T-helper 17 cell (primary cell): Measurements from ENCODE around the gene FAM240A. TPM values are rescaled to one million over a fixed set of nuclear protein-coding genes. Genes with fewer than 3 reads are reported as not detected.

Source experiments
- ATAC-seq: fragments of 150-1000 bp; cut with Tn5 transposase; 2 replicates; pipeline ENCODE4 v1.10.0; 2021; ENCODE audit warnings: mild to moderate bottlenecking, moderate library complexity
- DNase-seq, 3 donors: peaks; one replicate each; pipeline versions ENCODE4 v3.0.0 to v3.0.0-alpha.2; 2020 to 2021
- H3K9me3 ChIP-seq: one replicate; pipeline ENCODE4 v1.7.0; 2013; ENCODE audit warnings: low read length, mild to moderate bottlenecking; ENCODE audit not compliant: control insufficient read depth, poor library complexity, severe bottlenecking
- H3K27ac Mint-ChIP-seq: one replicate; pipeline ENCODE4 v1.8.0; 2022; ENCODE audit warnings: mild to moderate bottlenecking, moderate library complexity, mixed read lengths
- H3K27me3 Mint-ChIP-seq: one replicate; pipeline ENCODE4 v1.8.0; 2022; ENCODE audit warnings: mixed read lengths
- H3K36me3 Mint-ChIP-seq: one replicate; pipeline ENCODE4 v1.8.0; 2022; ENCODE audit warnings: low read depth, mixed read lengths
- H3K4me1 Mint-ChIP-seq: one replicate; pipeline ENCODE4 v1.8.0; 2022; ENCODE audit warnings: mild to moderate bottlenecking, mixed read lengths
- H3K4me3 Mint-ChIP-seq: one replicate; pipeline ENCODE4 v1.8.0; 2022; ENCODE audit warnings: mild to moderate bottlenecking, moderate library complexity, mixed read lengths
- total RNA-seq, 4 donors: library from RNA in 2 of 4; stranded (reverse) in 2 of 4; gene quantifications; one replicate each; pipeline ENCODE4 v1.2.3 and lab custom pipeline; 2022 to 2026

The FAM240A gene
- total RNA-seq, 2 donors from 2014 or later = not detected

- Mint-ChIP-seq H3K4me1 (peaks cover 6% of the 10 kb centered on the region), H3K27ac (no peak overlapping the region), H3K36me3 (peaks cover 2% of the 10 kb centered on the region), H3K4me3 (no peak overlapping the region), H3K27me3 (peaks cover 27% of the 10 kb centered on the region)
- H3K9me3 ChIP-seq = no peaks in the 10 kb centered on the region
- DNase-seq (no peak), ATAC-seq (no peak)
Measured at GRCh38 chr3:46624533-46624932, 12.2 kb downstream of the FAM240A start.

DNA sequence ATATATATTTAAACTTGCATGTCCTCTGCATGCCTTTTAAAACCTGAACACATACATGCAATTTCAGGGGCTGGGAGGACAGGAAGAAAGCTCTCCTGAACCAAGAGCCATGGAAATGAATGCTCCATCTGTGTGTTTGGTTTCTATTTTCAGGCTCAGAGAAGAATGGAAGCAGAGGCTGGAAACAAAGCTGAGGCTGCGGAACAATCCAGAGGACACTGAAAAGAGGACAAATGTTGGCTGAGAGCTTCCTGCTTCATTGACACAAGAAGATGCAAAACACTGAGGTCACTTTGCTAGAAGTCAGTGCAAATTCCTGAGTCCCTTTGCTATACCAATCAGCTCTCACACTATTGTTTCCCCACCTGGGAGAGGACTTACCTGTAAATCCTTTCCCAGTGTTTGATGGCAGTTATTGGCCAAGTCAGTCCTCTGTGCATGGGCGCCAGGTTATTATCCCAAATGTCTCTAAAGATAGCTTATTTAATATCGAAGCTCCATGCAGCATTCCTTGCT lies 12.7 kb downstream of the FAM240A start:
- Mint-ChIP-seq H3K4me1 (peaks cover 8% of the 10 kb centered on the region), H3K27ac (no peak overlapping the region), H3K36me3 (peaks cover 2% of the 10 kb centered on the region), H3K4me3 (no peak overlapping the region), H3K27me3 (peaks cover 22% of the 10 kb centered on the region)
- ATAC-seq = no peak
- DNase-seq = no peak
- H3K9me3 ChIP-seq = no peaks in the 10 kb centered on the region

- no peak overlapping the region for H3K27ac Mint-ChIP-seq
- H3K4me3 Mint-ChIP-seq = no peak overlapping the region
- no peak for ATAC-seq
- no peaks in the 10 kb centered on the region for H3K9me3 ChIP-seq
- H3K27me3 Mint-ChIP-seq = peaks cover 21% of the 10 kb centered on the region
- H3K4me1 Mint-ChIP-seq = peaks cover 9% of the 10 kb centered on the region
- H3K36me3 Mint-ChIP-seq = peaks cover 2% of the 10 kb centered on the region
- no peak for DNase-seq
Measured at GRCh38 chr3:46626039-46626438, 13.7 kb downstream of the FAM240A start.

DNA sequence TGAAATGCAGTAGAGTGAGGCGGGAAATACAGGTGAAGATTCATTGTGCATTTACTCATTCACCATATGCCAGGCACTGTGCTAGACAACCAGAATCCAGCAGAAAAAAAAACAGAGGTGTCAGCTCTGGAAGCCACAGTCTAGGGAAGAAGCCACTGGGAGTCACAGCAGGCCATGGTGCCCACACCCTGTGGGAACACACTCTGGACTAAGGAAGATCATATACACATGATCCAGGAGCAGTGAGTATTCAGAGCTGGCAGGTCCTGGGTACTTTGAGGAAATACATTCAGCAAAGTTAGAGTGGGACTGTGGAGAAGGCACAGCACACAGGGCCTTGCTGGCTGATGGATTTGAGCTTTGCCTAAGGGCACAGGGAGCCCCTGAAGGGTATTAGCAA lies 14.8 kb downstream of the FAM240A start:
- Mint-ChIP-seq H3K27me3 (peaks cover 21% of the 10 kb centered on the region), H3K4me1 (peaks cover 9% of the 10 kb centered on the region), H3K36me3 (peaks cover 2% of the 10 kb centered on the region), H3K27ac (no peak overlapping the region), H3K4me3 (no peak overlapping the region)
- no peaks in the 10 kb centered on the region for H3K9me3 ChIP-seq
- DNase-seq = no peak
- ATAC-seq = no peak

- ATAC-seq (no peak), DNase-seq (no peak)
- peak overlapping the region; percentile 85 for H3K4me3 Mint-ChIP-seq
- peak overlapping the region; percentile 81 for H3K27ac Mint-ChIP-seq
- peaks cover 9% of the 10 kb centered on the region for H3K4me1 Mint-ChIP-seq
- no peaks in the 10 kb centered on the region for H3K9me3 ChIP-seq
- H3K36me3 Mint-ChIP-seq = peaks cover 2% of the 10 kb centered on the region
- H3K27me3 Mint-ChIP-seq = peaks cover 12% of the 10 kb centered on the region
Measured at GRCh38 chr3:46628901-46629369, 16.6 kb downstream of the FAM240A start.

DNA sequence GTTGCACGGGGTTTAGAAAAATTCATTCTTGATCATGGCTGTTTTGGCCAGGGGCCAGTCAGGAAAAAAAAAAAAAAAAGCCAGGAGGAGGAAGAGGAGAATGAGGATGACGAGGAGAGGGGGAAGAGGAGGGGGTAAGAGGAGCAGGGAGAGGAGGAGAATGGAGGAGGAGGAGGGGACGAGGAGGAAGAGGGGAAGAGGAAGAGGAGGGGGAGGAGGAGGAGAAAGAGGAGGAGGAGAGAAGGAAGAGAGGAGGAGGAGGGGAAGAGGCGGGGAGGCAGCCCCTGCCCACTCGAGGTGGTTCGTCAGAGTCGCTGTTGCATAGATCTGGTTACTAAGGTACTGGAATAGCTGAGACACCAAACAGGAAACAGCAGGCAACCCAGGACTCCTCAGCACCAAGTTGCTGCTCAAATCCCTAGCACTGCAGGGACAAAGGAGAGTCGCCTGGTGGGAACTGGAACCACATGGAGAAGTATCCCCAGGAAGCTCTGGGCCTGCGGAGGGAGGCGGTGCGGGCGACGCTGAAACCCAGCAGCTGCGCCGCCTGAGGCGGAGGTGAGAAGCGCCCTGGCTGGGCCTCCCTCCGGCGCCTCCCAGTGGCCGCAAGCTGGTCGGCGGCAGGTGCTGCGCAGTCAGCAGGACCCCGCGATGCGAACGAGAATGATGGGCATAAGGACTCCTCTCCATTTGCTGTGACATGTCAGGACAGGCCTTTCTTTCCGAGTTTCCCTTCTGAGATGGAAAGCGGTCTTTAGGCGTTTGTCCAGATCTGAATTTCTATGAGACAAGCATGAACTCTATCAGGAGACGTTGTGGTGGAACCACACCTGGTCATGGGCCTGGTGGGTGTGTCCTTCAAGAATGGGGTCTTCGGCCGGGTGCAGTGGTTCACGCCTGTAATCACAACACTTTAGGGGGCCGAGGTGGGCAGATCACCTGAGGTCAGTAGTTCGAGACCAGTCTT lies 17.5 kb downstream of the FAM240A start:
- H3K9me3 ChIP-seq = no peaks in the 10 kb centered on the region
- Mint-ChIP-seq H3K27me3 (peaks cover 14% of the 10 kb centered on the region), H3K27ac (peak overlapping the region; percentile 81), H3K36me3 (peaks cover 2% of the 10 kb centered on the region), H3K4me3 (peak overlapping the region; percentile 85), H3K4me1 (peaks cover 12% of the 10 kb centered on the region)
- peak; percentile 99 for ATAC-seq
- peak; percentile 64 to 74 (median 67) for DNase-seq

DNA sequence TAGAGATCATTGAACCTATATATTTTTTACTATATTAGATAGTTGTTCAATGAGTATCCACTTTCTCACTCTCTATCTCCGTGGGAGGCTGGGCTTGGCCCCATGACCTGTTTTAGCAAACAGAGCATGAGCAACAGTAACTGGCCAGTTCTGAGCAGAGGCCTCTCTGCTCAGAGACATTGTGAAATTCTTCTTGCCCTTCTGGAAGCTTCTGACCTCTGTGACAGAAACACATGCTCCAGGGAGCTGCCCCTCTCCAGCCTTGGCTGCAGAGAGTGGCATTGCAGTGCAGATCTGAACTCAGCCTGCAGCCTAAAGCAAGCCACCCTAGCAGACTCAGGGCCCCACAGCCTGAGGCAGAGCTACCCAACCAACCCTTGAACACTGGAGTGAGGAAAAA lies 20.5 kb downstream of the FAM240A start:
- no peak overlapping the region for H3K27ac Mint-ChIP-seq
- no peaks in the 10 kb centered on the region for H3K36me3 Mint-ChIP-seq
- no peaks in the 10 kb centered on the region for H3K9me3 ChIP-seq
- H3K4me1 Mint-ChIP-seq = peaks cover 14% of the 10 kb centered on the region
- peaks cover 8% of the 10 kb centered on the region for H3K27me3 Mint-ChIP-seq
- H3K4me3 Mint-ChIP-seq = no peak overlapping the region
- DNase-seq = no peak
- no peak for ATAC-seq

DNA sequence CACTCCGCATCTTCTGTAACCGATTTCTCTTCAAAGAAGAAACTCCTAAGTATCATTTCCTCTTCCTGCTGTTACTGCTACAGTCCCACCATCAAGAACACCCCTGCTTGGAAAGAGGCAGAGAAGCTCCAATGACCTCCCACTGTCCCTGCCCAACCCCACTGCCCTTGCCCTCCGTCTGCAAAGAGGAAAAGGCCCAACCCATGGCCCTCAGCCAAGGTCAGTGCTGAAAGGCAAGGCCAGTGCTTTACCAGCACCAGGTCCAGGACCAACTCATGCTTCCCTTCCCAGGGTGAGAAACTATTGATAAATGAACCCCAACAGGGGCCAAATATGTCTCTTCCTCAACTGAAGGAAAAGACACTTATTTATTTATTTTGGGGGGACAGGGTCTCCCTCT lies 22.5 kb downstream of the FAM240A start:
- Mint-ChIP-seq H3K27ac (no peak overlapping the region), H3K36me3 (no peaks in the 10 kb centered on the region), H3K27me3 (peaks cover 9% of the 10 kb centered on the region), H3K4me3 (no peak overlapping the region), H3K4me1 (peaks cover 8% of the 10 kb centered on the region)
- no peak for ATAC-seq
- DNase-seq = no peak
- H3K9me3 ChIP-seq = no peaks in the 10 kb centered on the region

DNA sequence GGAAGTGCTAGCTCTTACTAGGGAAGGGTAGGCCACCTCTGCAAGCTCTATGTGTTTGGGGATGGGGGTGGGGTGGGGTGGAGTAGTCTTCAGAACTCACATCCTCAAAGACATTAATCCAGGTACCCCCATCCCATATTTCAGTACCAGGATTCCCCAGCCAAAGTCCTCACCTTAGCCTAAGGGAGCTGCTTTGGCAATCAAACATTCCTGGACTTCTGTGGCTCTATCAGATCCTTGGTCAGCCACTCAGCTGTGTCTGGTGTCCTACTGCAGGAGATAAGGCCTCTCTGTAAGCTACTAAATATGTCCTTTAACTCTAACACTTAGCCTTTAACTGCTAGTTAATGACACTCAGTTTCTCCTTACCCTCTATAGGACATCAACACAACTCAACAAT lies 26.9 kb downstream of the FAM240A start:
- DNase-seq (no peak), ATAC-seq (no peak)
- H3K27ac Mint-ChIP-seq = no peak overlapping the region

GRCh38 chr3:46640927-46641326 lies 28.6 kb downstream of the FAM240A start:
- no peaks in the 10 kb centered on the region for H3K36me3 Mint-ChIP-seq
- H3K27ac Mint-ChIP-seq = no peak overlapping the region
- DNase-seq = no peak
- peaks cover 22% of the 10 kb centered on the region for H3K27me3 Mint-ChIP-seq
- no peaks in the 10 kb centered on the region for H3K4me1 Mint-ChIP-seq
- H3K9me3 ChIP-seq = no peaks in the 10 kb centered on the region
- ATAC-seq = no peak
- H3K4me3 Mint-ChIP-seq = no peak overlapping the region

More for the DNA sequence above, 26.9 kb downstream of the FAM240A start:
- Mint-ChIP-seq H3K36me3 (no peaks in the 10 kb centered on the region), H3K27me3 (peaks cover 26% of the 10 kb centered on the region), H3K4me1 (peaks cover 5% of the 10 kb centered on the region), H3K4me3 (no peak overlapping the region)
- H3K9me3 ChIP-seq = no peaks in the 10 kb centered on the region

GRCh38 chr3:46642971-46643370 lies 30.6 kb downstream of the FAM240A start:
- Mint-ChIP-seq H3K36me3 (peaks cover 5% of the 10 kb centered on the region), H3K4me1 (no peaks in the 10 kb centered on the region), H3K27me3 (peaks cover 31% of the 10 kb centered on the region), H3K27ac (no peak overlapping the region), H3K4me3 (no peak overlapping the region)
- DNase-seq (no peak), ATAC-seq (no peak)
- no peaks in the 10 kb centered on the region for H3K9me3 ChIP-seq

DNA sequence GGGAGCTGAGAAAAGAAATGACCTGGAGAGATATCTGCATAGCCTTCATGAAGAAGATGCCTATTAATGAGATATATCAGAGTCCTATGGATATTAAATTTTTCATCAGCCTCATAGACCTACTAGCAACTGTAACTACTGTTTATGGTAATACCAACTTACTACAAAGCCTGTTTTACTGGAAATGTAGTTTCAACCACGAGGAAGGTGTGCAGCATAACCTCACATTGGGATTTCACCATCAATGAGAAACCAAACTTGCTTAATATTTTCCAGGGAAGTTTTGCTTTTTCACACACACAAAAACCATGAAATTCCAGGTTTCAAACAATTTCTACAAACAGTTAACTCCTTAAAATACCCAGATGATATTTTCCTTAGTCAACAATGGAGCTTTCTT lies 31.4 kb downstream of the FAM240A start:
- no peaks in the 10 kb centered on the region for H3K9me3 ChIP-seq
- ATAC-seq (no peak), DNase-seq (no peak)
- no peak overlapping the region for H3K27ac Mint-ChIP-seq
- peaks cover 31% of the 10 kb centered on the region for H3K27me3 Mint-ChIP-seq
- H3K4me1 Mint-ChIP-seq = no peaks in the 10 kb centered on the region
- H3K4me3 Mint-ChIP-seq = no peak overlapping the region
- peaks cover 5% of the 10 kb centered on the region for H3K36me3 Mint-ChIP-seq

GRCh38 chr3:46646700-46647099 lies 34.4 kb downstream of the FAM240A start:
- Mint-ChIP-seq H3K4me3 (no peak overlapping the region), H3K4me1 (no peaks in the 10 kb centered on the region), H3K27ac (no peak overlapping the region), H3K27me3 (peaks cover 42% of the 10 kb centered on the region), H3K36me3 (peaks cover 10% of the 10 kb centered on the region)
- no peak for ATAC-seq
- H3K9me3 ChIP-seq = no peaks in the 10 kb centered on the region
- DNase-seq = no peak
